ENCODE data around the gene LZTS3.
A peak's percentile ranks its signal among the peaks of the same experiment; 100 is the strongest.
"Not testable (repeated sequence)": the region's sequence is repeated elsewhere in the genome, so short reads cannot be mapped to it uniquely, and the experiment has no call there.

Gene LZTS3

GRCh38 chr20:3172933-3173609 lies at the start of gene LZTS3:
TSS of gene LZTS3 (minus strand) at chr20:3173549. CDS start at chr20:3167163, 6,386 bp downstream.
- peak; percentile 44 to 64 (median 44) for DNase-seq (ENCODE audit: low read depth in 3 of 3)

- DNase-seq (ENCODE audit: low read depth in 3 of 3), result no peak
These were observed 48.3 kb upstream of the LZTS3 start for GRCh38 chr20:3221398-3222226.

GRCh38 chr20:3218307-3218988 lies 45.1 kb upstream of the LZTS3 start:
- DNase-seq (ENCODE audit: low read depth in 3 of 3), result peak; percentile 55 to 72 (median 70)

GRCh38 chr20:3215359-3215917 lies 42.1 kb upstream of the LZTS3 start:
- not testable (repeated sequence) for DNase-seq (ENCODE audit: low read depth in 3 of 3)

GRCh38 chr20:3213226-3213625 lies 39.9 kb upstream of the LZTS3 start:
- no peak for DNase-seq (ENCODE audit: low read depth in 3 of 3)

- no peak for DNase-seq (ENCODE audit: low read depth in 3 of 3)
These were observed 37.0 kb upstream of the LZTS3 start for GRCh38 chr20:3210346-3210745.

GRCh38 chr20:3209946-3210317 lies 36.6 kb upstream of the LZTS3 start:
- DNase-seq (ENCODE audit: low read depth in 3 of 3), result no peak

- peak; percentile 34 to 46 (median 41) for DNase-seq (ENCODE audit: low read depth in 3 of 3)
These were observed 36.1 kb upstream of the LZTS3 start, which contains the start of gene ITPA for GRCh38 chr20:3209257-3209945. TSS of gene ITPA (plus strand) at chr20:3209498. CDS start at chr20:3209552, 54 bp downstream.

GRCh38 chr20:3208786-3209256 lies 35.5 kb upstream of the LZTS3 start:
- DNase-seq (ENCODE audit: low read depth in 3 of 3), result no peak

GRCh38 chr20:3204124-3204794 lies 30.9 kb upstream of the LZTS3 start, which contains the start of gene DDRGK1:
TSS of gene DDRGK1 (minus strand) at chr20:3204682. CDS start at chr20:3204627, 55 bp downstream.
- peak; percentile 84 to 90 (median 87) for DNase-seq (ENCODE audit: low read depth in 3 of 3)

GRCh38 chr20:3203315-3204123 lies 30.2 kb upstream of the LZTS3 start:
- no peak for DNase-seq (ENCODE audit: low read depth in 3 of 3)

GRCh38 chr20:3202965-3203314 lies 29.6 kb upstream of the LZTS3 start:
- no peak for DNase-seq (ENCODE audit: low read depth in 3 of 3)

- DNase-seq (ENCODE audit: low read depth in 3 of 3), result no peak
These were observed 26.8 kb upstream of the LZTS3 start for GRCh38 chr20:3199976-3200755.

- DNase-seq (ENCODE audit: low read depth in 3 of 3), result no peak
These were observed 25.9 kb upstream of the LZTS3 start for GRCh38 chr20:3199206-3199605.

GRCh38 chr20:3195590-3196237 lies 22.4 kb upstream of the LZTS3 start:
- no peak for DNase-seq (ENCODE audit: low read depth in 3 of 3)

- DNase-seq (ENCODE audit: low read depth in 3 of 3), result no peak
These were observed 21.4 kb upstream of the LZTS3 start for GRCh38 chr20:3194617-3195280.

- no peak for DNase-seq (ENCODE audit: low read depth in 3 of 3)
These were observed 20.7 kb upstream of the LZTS3 start for GRCh38 chr20:3193806-3194616.
